Measurements from ENCODE around the gene CLEC4M.
"Not testable (repeated sequence)": the region's sequence is repeated elsewhere in the genome, so short reads cannot be mapped to it uniquely, and the experiment has no call there.

The CLEC4M gene

GRCh38 chr19:7742575-7742974, 20.5 kb upstream of the CLEC4M start:
- DNase-seq: no peak

GRCh38 chr19:7742991-7743390, 20.1 kb upstream of the CLEC4M start:
- DNase-seq: no peak

- DNase-seq: no peak
Observed at GRCh38 chr19:7743425-7743841, 19.6 kb upstream of the CLEC4M start.

GRCh38 chr19:7744199-7744786, 18.8 kb upstream of the CLEC4M start:
- DNase-seq: no peak

- DNase-seq: no peak
Observed at GRCh38 chr19:7744871-7745650, 18.0 kb upstream of the CLEC4M start.

GRCh38 chr19:7746306-7746705, 16.7 kb upstream of the CLEC4M start:
- DNase-seq: not testable (repeated sequence)

GRCh38 chr19:7746903-7747884, 15.8 kb upstream of the CLEC4M start, which contains the start of gene CD209:
Gene CD209 (minus strand): TSS chr19:7747534. CDS start chr19:7747511, 23 bp downstream.
- DNase-seq: no peak

- DNase-seq: no peak
Observed at GRCh38 chr19:7748171-7748570, 14.9 kb upstream of the CLEC4M start.

GRCh38 chr19:7748756-7749155, 14.3 kb upstream of the CLEC4M start:
- no peak for DNase-seq

- DNase-seq: peak; percentile 59
Observed at GRCh38 chr19:7751157-7751783, 11.8 kb upstream of the CLEC4M start.

GRCh38 chr19:7756258-7756657, 6.8 kb upstream of the CLEC4M start:
- no peak for DNase-seq

GRCh38 chr19:7757358-7757757, 5.7 kb upstream of the CLEC4M start:
- no peak for DNase-seq

- no peak for DNase-seq
Observed at GRCh38 chr19:7759156-7759555, 3.9 kb upstream of the CLEC4M start.

- DNase-seq: no peak
Observed at GRCh38 chr19:7763696-7764095, 653 bp downstream of the CLEC4M start.

- DNase-seq: not testable (repeated sequence)
Observed at GRCh38 chr19:7764157-7764556, 1.1 kb downstream of the CLEC4M start.

GRCh38 chr19:7765043-7765442, 2.0 kb downstream of the CLEC4M start:
- not testable (repeated sequence) for DNase-seq

- DNase-seq: no peak
Observed at GRCh38 chr19:7766535-7766934, 3.5 kb downstream of the CLEC4M start.

GRCh38 chr19:7767487-7767886, 4.4 kb downstream of the CLEC4M start:
- no peak for DNase-seq

GRCh38 chr19:7769171-7769570, 6.1 kb downstream of the CLEC4M start:
- DNase-seq: no peak

GRCh38 chr19:7771072-7771471, 8.0 kb downstream of the CLEC4M start:
- DNase-seq: no peak

- peak; percentile 82 for DNase-seq
Observed at GRCh38 chr19:7772752-7773291, 9.8 kb downstream of the CLEC4M start.

- DNase-seq: no peak
Observed at GRCh38 chr19:7773841-7774240, 10.8 kb downstream of the CLEC4M start.
